Parathyroid adenoma (tissue), 2 donors: ENCODE results near the gene GIPC2.

Experiments used
- H2AFZ ChIP-seq: fragments of 300-600 bp; sonication (generic); one replicate; pipeline ENCODE4 v1.7.0; 2017; ENCODE audit warnings: antibody characterized with exemption, mild to moderate bottlenecking
- H3K27ac ChIP-seq: fragments of 300-600 bp; sonication (generic); one replicate; pipeline ENCODE4 v1.7.0; 2017
- H3K27me3 ChIP-seq: fragments of 300-600 bp; sonication (generic); one replicate; pipeline ENCODE4 v1.7.0; 2017; ENCODE audit warnings: low read length; ENCODE audit not compliant: control insufficient read depth, insufficient read depth
- H3K36me3 ChIP-seq: fragments of 300-600 bp; sonication (generic); one replicate; pipeline ENCODE4 v1.7.0; 2017; ENCODE audit warnings: low read length; ENCODE audit not compliant: control insufficient read depth, insufficient read depth
- H3K4me1 ChIP-seq: fragments of 300-600 bp; sonication (generic); one replicate; pipeline ENCODE4 v1.7.0; 2017; ENCODE audit warnings: control low read depth
- H3K4me2 ChIP-seq: fragments of 300-600 bp; sonication (generic); one replicate; pipeline ENCODE4 v1.7.0; 2017; ENCODE audit warnings: low read length
- H3K4me3 ChIP-seq: fragments of 300-600 bp; sonication (generic); one replicate; pipeline ENCODE4 v1.7.0; 2017; ENCODE audit warnings: low read depth, low read length
- H3K79me2 ChIP-seq: fragments of 300-600 bp; sonication (generic); one replicate; pipeline ENCODE4 v1.7.0; 2017; ENCODE audit warnings: control low read depth
- H3K9ac ChIP-seq: fragments of 300-600 bp; sonication (generic); one replicate; pipeline ENCODE4 v1.7.0; 2017; ENCODE audit warnings: mild to moderate bottlenecking
- H3K9me3 ChIP-seq: fragments of 300-600 bp; sonication (generic); one replicate; pipeline ENCODE4 v1.7.0; 2017; ENCODE audit warnings: low read length; ENCODE audit not compliant: control insufficient read depth
- TF ChIP-seq, protein P1 (sequence below): fragments of 300-600 bp; sonication (generic); IDR thresholded peaks from one replicate; pipeline ENCODE4 v1.7.0; 2017; ENCODE audit warnings: antibody characterized with exemption, mild to moderate bottlenecking
- donor health status: primary hyperparathyroidism.

Gene GIPC2

GRCh38 chr1:78156805-78157521 lies 111.2 kb downstream of the GIPC2 start:
- Histone ChIP-seq H3K9me3 (no peaks in the 10 kb centered on the region), H3K4me1 (no peaks in the 10 kb centered on the region), H3K9ac (no peak overlapping the region), H2AFZ (no peak overlapping the region), H3K27me3 (no peaks in the 10 kb centered on the region), H3K27ac (no peak overlapping the region), H3K4me2 (no peak overlapping the region), H3K79me2 (no peaks in the 10 kb centered on the region), H3K4me3 (no peak overlapping the region), H3K36me3 (no peaks in the 10 kb centered on the region)
- TF ChIP-seq, protein P1, sequence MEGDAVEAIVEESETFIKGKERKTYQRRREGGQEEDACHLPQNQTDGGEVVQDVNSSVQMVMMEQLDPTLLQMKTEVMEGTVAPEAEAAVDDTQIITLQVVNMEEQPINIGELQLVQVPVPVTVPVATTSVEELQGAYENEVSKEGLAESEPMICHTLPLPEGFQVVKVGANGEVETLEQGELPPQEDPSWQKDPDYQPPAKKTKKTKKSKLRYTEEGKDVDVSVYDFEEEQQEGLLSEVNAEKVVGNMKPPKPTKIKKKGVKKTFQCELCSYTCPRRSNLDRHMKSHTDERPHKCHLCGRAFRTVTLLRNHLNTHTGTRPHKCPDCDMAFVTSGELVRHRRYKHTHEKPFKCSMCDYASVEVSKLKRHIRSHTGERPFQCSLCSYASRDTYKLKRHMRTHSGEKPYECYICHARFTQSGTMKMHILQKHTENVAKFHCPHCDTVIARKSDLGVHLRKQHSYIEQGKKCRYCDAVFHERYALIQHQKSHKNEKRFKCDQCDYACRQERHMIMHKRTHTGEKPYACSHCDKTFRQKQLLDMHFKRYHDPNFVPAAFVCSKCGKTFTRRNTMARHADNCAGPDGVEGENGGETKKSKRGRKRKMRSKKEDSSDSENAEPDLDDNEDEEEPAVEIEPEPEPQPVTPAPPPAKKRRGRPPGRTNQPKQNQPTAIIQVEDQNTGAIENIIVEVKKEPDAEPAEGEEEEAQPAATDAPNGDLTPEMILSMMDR = no peak

DNA sequence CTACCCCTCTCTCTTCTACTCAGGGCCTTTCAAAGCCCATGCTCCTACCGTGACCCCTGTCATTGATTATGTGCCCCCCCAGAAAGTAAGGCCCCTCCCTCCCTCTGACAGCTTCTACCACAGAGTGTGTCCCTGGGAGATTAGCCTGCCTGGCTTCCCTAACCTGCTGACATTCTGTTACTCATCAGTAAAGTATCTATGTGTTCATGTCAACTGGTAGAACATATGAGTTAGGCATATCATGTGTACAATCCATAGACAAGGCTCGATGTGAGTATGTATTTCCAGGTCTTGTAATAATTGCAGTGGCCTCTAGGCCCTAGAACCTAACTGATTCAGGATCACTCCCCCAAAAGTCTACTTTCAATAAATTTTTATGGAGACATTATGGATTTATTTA lies 120.0 kb downstream of the GIPC2 start:
- TF ChIP-seq, protein P1 = no peak
- H3K27me3 ChIP-seq = no peaks in the 10 kb centered on the region
- no peak overlapping the region for H2AFZ ChIP-seq

DNA sequence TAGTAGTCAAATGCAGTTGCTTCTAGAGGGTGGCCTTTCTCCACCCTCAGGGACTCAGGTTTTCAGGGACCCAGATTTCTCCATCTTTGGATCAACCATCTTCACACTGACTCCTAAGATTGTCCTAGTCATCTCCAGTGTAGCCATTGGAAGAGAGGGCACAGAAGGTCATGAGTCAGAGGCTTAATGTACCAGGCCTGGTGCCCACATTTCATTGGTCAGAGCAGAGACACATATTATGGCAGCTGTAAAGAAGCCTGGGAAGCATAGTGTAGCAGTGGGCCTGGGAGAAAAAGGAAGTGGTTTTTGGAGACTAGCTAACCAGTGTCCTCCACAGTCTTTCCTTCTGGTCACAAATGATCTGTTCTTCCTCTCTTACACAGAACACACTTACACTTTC lies 122.5 kb downstream of the GIPC2 start:
- Histone ChIP-seq H3K27me3 (no peaks in the 10 kb centered on the region), H3K36me3 (no peaks in the 10 kb centered on the region), H3K9ac (no peak overlapping the region), H2AFZ (no peak overlapping the region), H3K9me3 (no peaks in the 10 kb centered on the region), H3K4me3 (no peak overlapping the region), H3K27ac (no peak overlapping the region), H3K4me1 (no peaks in the 10 kb centered on the region), H3K4me2 (no peak overlapping the region), H3K79me2 (no peaks in the 10 kb centered on the region)
- TF ChIP-seq, protein P1 = no peak

More for the DNA sequence above, 120.0 kb downstream of the GIPC2 start:
- Histone ChIP-seq H3K4me1 (no peaks in the 10 kb centered on the region), H3K9ac (no peak overlapping the region), H3K36me3 (no peaks in the 10 kb centered on the region), H3K4me3 (no peak overlapping the region), H3K27ac (no peak overlapping the region), H3K79me2 (no peaks in the 10 kb centered on the region), H3K4me2 (no peak overlapping the region), H3K9me3 (no peaks in the 10 kb centered on the region)

GRCh38 chr1:78170859-78171258 lies 125.1 kb downstream of the GIPC2 start:
- Histone ChIP-seq H3K9ac (no peak overlapping the region), H3K9me3 (no peaks in the 10 kb centered on the region), H3K4me1 (no peaks in the 10 kb centered on the region), H3K27me3 (no peaks in the 10 kb centered on the region), H3K4me2 (no peak overlapping the region), H3K79me2 (no peaks in the 10 kb centered on the region), H2AFZ (no peak overlapping the region), H3K4me3 (no peak overlapping the region), H3K36me3 (no peaks in the 10 kb centered on the region), H3K27ac (no peak overlapping the region)
- TF ChIP-seq, protein P1 = no peak
